ENCODE results near the gene NXN. TPM values are rescaled to one million over a fixed set of nuclear protein-coding genes. Genes with fewer than 3 reads are reported as not detected.
"Not testable (repeated sequence)": the region's sequence is repeated elsewhere in the genome, so short reads cannot be mapped to it uniquely, and the experiment has no call there.

Gene NXN
- total and polyA plus RNA-seq, 2 donors (not counting 1 experiment from before 2014, with no cell fraction given) = 0.04 to 0.17 TPM

DNA sequence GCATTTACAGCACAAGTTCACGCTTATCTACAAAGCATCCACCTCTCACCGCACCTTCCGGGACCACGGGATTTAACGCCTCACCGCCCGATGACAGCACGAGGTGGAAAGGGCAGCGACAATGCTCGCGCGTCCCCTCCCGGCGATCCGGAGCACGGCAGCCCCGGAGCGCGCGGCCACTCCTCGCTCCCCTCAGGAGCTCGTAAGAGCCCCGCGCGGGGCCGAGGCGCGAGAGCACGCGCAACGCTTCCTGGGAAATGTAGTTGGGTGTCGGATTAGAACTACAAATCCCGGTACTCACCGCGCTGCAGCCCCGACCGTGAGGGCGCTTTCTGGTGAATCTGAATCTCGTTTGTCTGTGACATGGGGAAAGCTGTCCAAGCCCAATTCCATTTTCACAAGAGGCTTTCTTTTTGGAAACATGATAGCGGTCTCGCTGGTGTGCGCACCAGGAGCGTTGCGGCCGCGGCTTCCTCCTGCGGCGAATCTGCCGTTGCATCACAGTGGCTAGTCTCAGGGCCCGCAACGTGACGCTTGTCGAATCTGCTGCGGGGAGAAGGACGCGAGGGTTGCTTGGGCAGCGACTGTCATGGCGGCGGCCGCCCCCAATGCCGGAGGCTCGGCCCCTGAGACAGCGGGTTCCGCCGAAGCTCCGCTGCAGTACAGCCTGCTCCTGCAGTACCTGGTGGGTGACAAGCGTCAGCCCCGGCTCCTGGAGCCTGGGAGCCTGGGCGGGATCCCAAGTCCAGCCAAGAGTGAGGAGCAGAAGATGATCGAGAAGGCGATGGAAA lies 17.2 kb upstream of the NXN start, which contains the start of gene TIMM22:
Gene TIMM22, plus strand, starts transcription at position 576 of the 791 bp plus-strand sequence. Its CDS starts 14 bp downstream, at position 590.
- Histone ChIP-seq H3K27me3 (replicated peaks in 1 of 4; ENCODE audit: control extremely low read depth in 1 of 4, control insufficient read depth in 3 of 4, insufficient read depth in 4 of 4, low read length in 3 of 4) (no peaks in the 10 kb centered on the region), H3K4me2 (replicated peaks; ENCODE audit: low read depth, low read length, poor library complexity, severe bottlenecking) (peak within 1 kb of the TSS; percentile 86), H3K9me3 (ENCODE audit: control extremely low read depth in 1 of 3, control insufficient read depth in 2 of 3, insufficient read depth in 1 of 3, low read length in 2 of 3) (peaks cover 0 to 32% (median 18%) of the 10 kb centered on the region in 3 donors), H3K79me2 (ENCODE audit: control insufficient read depth, insufficient read depth, low read length) (peaks cover 16% of the 10 kb centered on the region), H3K9ac (ENCODE audit: low read length) (peak within 1 kb of the TSS; percentile 84), H2AFZ (ENCODE audit: insufficient read depth, low read depth, low read length, poor library complexity, severe bottlenecking) (peak within 1 kb of the TSS; percentile 98), H4K20me1 (ENCODE audit: control insufficient read depth, insufficient read depth, low read length, poor library complexity, severe bottlenecking) (peaks cover 31% of the 10 kb centered on the region), H3K36me3 (replicated peaks in 1 of 2; ENCODE audit: control extremely low read depth in 1 of 2, control insufficient read depth in 1 of 2, extremely low read depth in 1 of 2, insufficient read depth in 2 of 2, low read length in 1 of 2) (peaks cover 0 to 23% of the 10 kb centered on the region in 2 experiments), H3K4me1 (ENCODE audit: control insufficient read depth in 2 of 2, insufficient read depth in 2 of 2, low read length in 2 of 2) (peaks cover 11 to 23% of the 10 kb centered on the region in 2 donors), H3K27ac (ENCODE audit: low read length in 2 of 2) (peak within 1 kb of the TSS; percentile 66 to 85), H3K4me3 (ENCODE audit: control extremely low read depth in 1 of 5, extremely low read depth in 1 of 5, insufficient read depth in 1 of 5, low read depth in 2 of 5, low read length in 4 of 5) (peak within 1 kb of the TSS; percentile 44 to 99 (median 97))
- H3K27ac Mint-ChIP-seq = peak within 1 kb of the TSS; percentile 99
- TF ChIP-seq, protein P1, sequence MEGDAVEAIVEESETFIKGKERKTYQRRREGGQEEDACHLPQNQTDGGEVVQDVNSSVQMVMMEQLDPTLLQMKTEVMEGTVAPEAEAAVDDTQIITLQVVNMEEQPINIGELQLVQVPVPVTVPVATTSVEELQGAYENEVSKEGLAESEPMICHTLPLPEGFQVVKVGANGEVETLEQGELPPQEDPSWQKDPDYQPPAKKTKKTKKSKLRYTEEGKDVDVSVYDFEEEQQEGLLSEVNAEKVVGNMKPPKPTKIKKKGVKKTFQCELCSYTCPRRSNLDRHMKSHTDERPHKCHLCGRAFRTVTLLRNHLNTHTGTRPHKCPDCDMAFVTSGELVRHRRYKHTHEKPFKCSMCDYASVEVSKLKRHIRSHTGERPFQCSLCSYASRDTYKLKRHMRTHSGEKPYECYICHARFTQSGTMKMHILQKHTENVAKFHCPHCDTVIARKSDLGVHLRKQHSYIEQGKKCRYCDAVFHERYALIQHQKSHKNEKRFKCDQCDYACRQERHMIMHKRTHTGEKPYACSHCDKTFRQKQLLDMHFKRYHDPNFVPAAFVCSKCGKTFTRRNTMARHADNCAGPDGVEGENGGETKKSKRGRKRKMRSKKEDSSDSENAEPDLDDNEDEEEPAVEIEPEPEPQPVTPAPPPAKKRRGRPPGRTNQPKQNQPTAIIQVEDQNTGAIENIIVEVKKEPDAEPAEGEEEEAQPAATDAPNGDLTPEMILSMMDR (IDR thresholded peaks at IDR 0.05) = peak; percentile 89
- TF ChIP-seq EZH2 (IDR thresholded peaks at IDR 0.05; ENCODE audit: borderline replicate concordance, insufficient read depth, low read depth, low read length, poor library complexity, severe bottlenecking) = no peak
- ATAC-seq (ENCODE audit: low read depth) (peak; percentile 91), DNase-seq (peak; percentile 99)
- peak within 1 kb of the TSS; percentile 99 for H3K4me3 Mint-ChIP-seq
- CTCF ChIA-PET = interaction anchor here (0.5 to 2.7 kb wide), 20 partner anchors 11 to 852 kb away, joined by 3 to 36 read pairs (median 4); partner anchors contain the start of genes GLOD4, MRM3 and NXN
- POLR2A ChIA-PET = interaction anchor here (1.0 to 2.1 kb wide), 2 partner anchors 16 to 585 kb away, joined by 11 to 23 read pairs; partner anchors contain the start of gene NXN
- no peaks in the 10 kb centered on the region for H3K9me3 Mint-ChIP-seq (ENCODE audit: insufficient read depth)
- intact Hi-C loops (cut with micrococcal nuclease) = loop anchor here (1.0 to 2.0 kb wide), 6 partner anchors 15 to 586 kb away; partner anchors contain the start of genes GLOD4, MRM3 and VPS53
- peaks cover 19% of the 10 kb centered on the region for H3K4me1 Mint-ChIP-seq
- WGBS (ENCODE audit: insufficient coverage) = under 1% methylated on average over 71 of the region's 71 CpGs
- no peaks in the 10 kb centered on the region for H3K27me3 Mint-ChIP-seq

DNA sequence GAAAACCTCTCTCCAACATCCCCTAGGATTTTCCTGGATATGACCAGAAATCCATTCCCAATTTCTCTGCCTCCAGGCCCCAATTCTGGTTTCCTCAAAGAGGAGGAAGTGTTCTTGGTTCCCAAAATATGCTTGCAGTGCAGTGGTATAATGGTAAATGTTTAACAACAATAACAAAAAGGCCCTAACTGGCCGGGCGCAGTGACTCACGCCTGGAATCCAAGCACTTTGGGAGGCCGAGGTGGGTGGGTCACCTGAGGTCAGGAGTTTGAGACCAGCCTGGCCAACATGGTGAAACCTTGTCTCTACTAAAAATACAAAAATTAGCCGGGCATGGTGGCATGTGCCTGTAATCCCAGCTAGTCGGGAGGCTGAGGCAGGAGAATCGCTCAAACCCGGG lies 15.7 kb upstream of the NXN start:
- Histone ChIP-seq H3K4me1 (ENCODE audit: control insufficient read depth in 2 of 2, insufficient read depth in 2 of 2, low read length in 2 of 2) (peaks cover 11 to 23% of the 10 kb centered on the region in 2 donors), H4K20me1 (ENCODE audit: control insufficient read depth, insufficient read depth, low read length, poor library complexity, severe bottlenecking) (peaks cover 27% of the 10 kb centered on the region), H3K9me3 (ENCODE audit: control extremely low read depth in 1 of 3, control insufficient read depth in 2 of 3, insufficient read depth in 1 of 3, low read length in 2 of 3) (peaks cover 0 to 32% (median 18%) of the 10 kb centered on the region in 3 donors), H3K79me2 (ENCODE audit: control insufficient read depth, insufficient read depth, low read length) (peaks cover 16% of the 10 kb centered on the region)
- H3K4me3 ChIP-seq (ENCODE audit: control extremely low read depth in 1 of 5, extremely low read depth in 1 of 5, insufficient read depth in 1 of 5, low read depth in 2 of 5, low read length in 4 of 5); H2AFZ ChIP-seq (ENCODE audit: insufficient read depth, low read depth, low read length, poor library complexity, severe bottlenecking); intact Hi-C loops (cut with micrococcal nuclease); H3K4me3 Mint-ChIP-seq; H3K9ac ChIP-seq (ENCODE audit: low read length); H3K27me3 Mint-ChIP-seq; H3K4me2 ChIP-seq (replicated peaks; ENCODE audit: low read depth, low read length, poor library complexity, severe bottlenecking); H3K9me3 Mint-ChIP-seq (ENCODE audit: insufficient read depth); H3K27me3 ChIP-seq (replicated peaks in 1 of 4; ENCODE audit: control extremely low read depth in 1 of 4, control insufficient read depth in 3 of 4, insufficient read depth in 4 of 4, low read length in 3 of 4); H3K27ac Mint-ChIP-seq; H3K36me3 ChIP-seq (replicated peaks in 1 of 2; ENCODE audit: control extremely low read depth in 1 of 2, control insufficient read depth in 1 of 2, extremely low read depth in 1 of 2, insufficient read depth in 2 of 2, low read length in 1 of 2); H3K27ac ChIP-seq (ENCODE audit: low read length in 2 of 2); ATAC-seq (ENCODE audit: low read depth); POLR2A ChIA-PET; DNase-seq: not testable (repeated sequence)
- peaks cover 19% of the 10 kb centered on the region for H3K4me1 Mint-ChIP-seq
- CTCF ChIA-PET = interaction anchor here (1.9 to 2.2 kb wide), 2 partner anchors 116 to 583 kb away, joined by 11 read pairs; no protein-coding TSS in a partner anchor
- WGBS (ENCODE audit: insufficient coverage) = 93% methylated on average over 4 of the region's 8 CpGs

Data from B cell (primary cell).